ENCODE results near the gene RAB1B.
"Not testable (repeated sequence)": the region's sequence is repeated elsewhere in the genome, so short reads cannot be mapped to it uniquely, and the experiment has no call there.

Gene RAB1B

GRCh38 chr11:66267379-66268243 lies 828 bp upstream of the RAB1B start:
- DNase-seq, result peak; percentile 71 to 88

GRCh38 chr11:66268952-66269905 lies 790 bp downstream of the RAB1B start:
- peak in 1 of 2 experiments; percentile 65 for DNase-seq

- no peak for DNase-seq
Measured at GRCh38 chr11:66271816-66272215, 3.4 kb downstream of the RAB1B start.

- DNase-seq, result no peak
Measured at GRCh38 chr11:66272596-66272995, 4.2 kb downstream of the RAB1B start.

- DNase-seq, result no peak
Measured at GRCh38 chr11:66274219-66274618, 5.8 kb downstream of the RAB1B start.

- DNase-seq, result no peak
Measured at GRCh38 chr11:66275396-66275795, 7.0 kb downstream of the RAB1B start.

GRCh38 chr11:66275984-66276612 lies 7.7 kb downstream of the RAB1B start:
- DNase-seq, result no peak

- DNase-seq, result not testable (repeated sequence)
Measured at GRCh38 chr11:66276619-66277018, 8.2 kb downstream of the RAB1B start.

GRCh38 chr11:66277064-66277463 lies 8.6 kb downstream of the RAB1B start:
- DNase-seq, result not testable (repeated sequence)

- peak in 1 of 2 experiments; percentile 80 for DNase-seq
Measured at GRCh38 chr11:66277471-66278362, 9.3 kb downstream of the RAB1B start, which contains the start of gene CNIH2. Gene CNIH2 (plus strand): TSS chr11:66278175. CDS start chr11:66278457, 282 bp downstream.

GRCh38 chr11:66278363-66279091 lies 10.1 kb downstream of the RAB1B start:
- peak in 1 of 2 experiments; percentile 70 for DNase-seq

GRCh38 chr11:66279092-66279734 lies 10.8 kb downstream of the RAB1B start:
- peak in 1 of 2 experiments; percentile 67 for DNase-seq

GRCh38 chr11:66280428-66280827 lies 12.0 kb downstream of the RAB1B start:
- DNase-seq, result no peak

- no peak for DNase-seq
Measured at GRCh38 chr11:66281001-66281400, 12.6 kb downstream of the RAB1B start.

- DNase-seq, result peak in 1 of 2 experiments; percentile 83
Measured at GRCh38 chr11:66281776-66282467, 13.5 kb downstream of the RAB1B start.

- DNase-seq, result peak; percentile 94 to 100
Measured at GRCh38 chr11:66282468-66283455, 14.3 kb downstream of the RAB1B start.

- DNase-seq, result no peak
Measured at GRCh38 chr11:66283461-66284105, 15.1 kb downstream of the RAB1B start.

- DNase-seq, result no peak
Measured at GRCh38 chr11:66284526-66285078, 16.2 kb downstream of the RAB1B start.

Data from NCI-H526 (cell line).